ENCODE data around the gene PPM1M. TPM values are rescaled to one million over a fixed set of nuclear protein-coding genes. Genes with fewer than 3 reads are reported as not detected.

Gene PPM1M
- total RNA-seq, 1 donor from 2014 or later = 6.9 TPM

GRCh38 chr3:52292247-52293065, 46.9 kb downstream of the PPM1M start:
- no peak for DNase-seq (ENCODE audit: low read depth)
- no peak for TF ChIP-seq CTCF (conservative IDR thresholded peaks at IDR 0.05; ENCODE audit: low read depth, low read length)
- no peak overlapping the region for H3K4me3 ChIP-seq (ENCODE audit: low read depth, low read length)

GRCh38 chr3:52293491-52294319, 48.1 kb downstream of the PPM1M start:
- no peak for DNase-seq (ENCODE audit: low read depth)
- no peak for TF ChIP-seq CTCF (conservative IDR thresholded peaks at IDR 0.05; ENCODE audit: low read depth, low read length)
- no peak overlapping the region for H3K4me3 ChIP-seq (ENCODE audit: low read depth, low read length)

- no peak for TF ChIP-seq CTCF (conservative IDR thresholded peaks at IDR 0.05; ENCODE audit: low read depth, low read length)
- DNase-seq (ENCODE audit: low read depth) = no peak
- no peak overlapping the region for H3K4me3 ChIP-seq (ENCODE audit: low read depth, low read length)
Measured at GRCh38 chr3:52294320-52295150, 49.0 kb downstream of the PPM1M start.

- H3K4me3 ChIP-seq (ENCODE audit: low read depth, low read length) = no peak overlapping the region
- TF ChIP-seq CTCF (conservative IDR thresholded peaks at IDR 0.05; ENCODE audit: low read depth, low read length) = no peak
- no peak for DNase-seq (ENCODE audit: low read depth)
Measured at GRCh38 chr3:52295671-52296208, 50.2 kb downstream of the PPM1M start.

- DNase-seq (ENCODE audit: low read depth) = no peak
- no peak overlapping the region for H3K4me3 ChIP-seq (ENCODE audit: low read depth, low read length)
- TF ChIP-seq CTCF (conservative IDR thresholded peaks at IDR 0.05; ENCODE audit: low read depth, low read length) = no peak
Measured at GRCh38 chr3:52297242-52298148, 51.9 kb downstream of the PPM1M start.

Data from epithelial cell of proximal tubule (primary cell).